CD4-positive, CD25-positive, alpha-beta regulatory T cell (primary cell): ENCODE data around the gene REG4. TPM values are rescaled to one million over a fixed set of nuclear protein-coding genes. Genes with fewer than 3 reads are reported as not detected.

Source experiments
- ATAC-seq, 2 donors: fragments of 150-1000 bp; cut with Tn5 transposase; one replicate each; pipeline ENCODE4 v1.10.0; 2021; ENCODE audit warnings: low read depth in 2 of 2, moderate number of reproducible peaks in 2 of 2, moderate library complexity in 1 of 2
- DNase-seq, 3 donors: peaks; one replicate each; pipeline versions ENCODE4 v3.0.0 to v3.0.0-alpha.2; 2012 to 2022; ENCODE audit warnings: mixed read lengths in 1 of 3
- H3K27ac ChIP-seq: one replicate; pipeline ENCODE4 v1.7.0; 2013; ENCODE audit warnings: mild to moderate bottlenecking, low read length; ENCODE audit not compliant: insufficient read depth, poor library complexity, severe bottlenecking
- H3K27me3 ChIP-seq: one replicate; pipeline ENCODE4 v1.7.0; 2013; ENCODE audit warnings: low read length; ENCODE audit not compliant: control insufficient read depth, insufficient read depth
- H3K36me3 ChIP-seq: one replicate; pipeline ENCODE4 v1.7.0; 2013; ENCODE audit warnings: mild to moderate bottlenecking, low read length, moderate library complexity; ENCODE audit not compliant: control insufficient read depth, insufficient read depth
- H3K4me1 ChIP-seq: 2 replicates; pipeline ENCODE4 v1.7.0; 2013; ENCODE audit warnings: mild to moderate bottlenecking, low read length; ENCODE audit not compliant: insufficient read depth, control insufficient read depth, poor library complexity, severe bottlenecking
- H3K4me3 ChIP-seq: one replicate; pipeline ENCODE4 v1.7.0; 2013; ENCODE audit warnings: low read depth, mild to moderate bottlenecking, low read length, moderate library complexity
- H3K9me3 ChIP-seq, 2 experiments: 1 replicate in 1 of 2; 2 replicates in 1 of 2; pipeline ENCODE4 v1.7.0; 2013; ENCODE audit warnings: low read length in 2 of 2, mild to moderate bottlenecking in 1 of 2, moderate library complexity in 1 of 2; ENCODE audit not compliant: control insufficient read depth in 2 of 2
- H3K27ac Mint-ChIP-seq, 3 donors: one replicate each; pipeline ENCODE4 v1.8.0; 2020 to 2022; ENCODE audit warnings: mild to moderate bottlenecking in 3 of 3, mixed read lengths in 3 of 3, moderate library complexity in 2 of 3
- H3K27me3 Mint-ChIP-seq: one replicate; pipeline ENCODE4 v1.8.0; 2022; ENCODE audit warnings: mild to moderate bottlenecking, mixed read lengths
- H3K36me3 Mint-ChIP-seq: one replicate; pipeline ENCODE4 v1.8.0; 2020; ENCODE audit warnings: mixed read lengths
- H3K4me1 Mint-ChIP-seq, 4 donors: one replicate each; pipeline ENCODE4 v1.8.0; 2020 to 2022; ENCODE audit warnings: mixed read lengths in 4 of 4, mild to moderate bottlenecking in 1 of 4
- H3K4me3 Mint-ChIP-seq, 4 donors: one replicate each; pipeline ENCODE4 v1.8.0; 2020 to 2022; ENCODE audit warnings: mild to moderate bottlenecking in 4 of 4, mixed read lengths in 4 of 4, moderate library complexity in 3 of 4
- H3K9me3 Mint-ChIP-seq, 7 donors: one replicate each; pipeline ENCODE4 v1.8.0; 2020 to 2022; ENCODE audit warnings: mixed read lengths in 7 of 7, mild to moderate bottlenecking in 3 of 7, moderate library complexity in 2 of 7
- polyA plus RNA-seq, 4 donors: library from polyadenylated mRNA; unstranded; fragments of 300-500 nt; fragmentation: Illumina TruSeq; gene quantifications; one replicate each; pipeline ENCODE4 v1.2.3, GENCODE V29; 2021
- total RNA-seq: library from RNA; stranded (reverse); gene quantifications from one replicate; pipeline ENCODE4 v1.2.3, GENCODE V29; 2022

The REG4 gene
- total and polyA plus RNA-seq, 5 donors from 2014 or later, result 0.41 to 1.5 TPM; not detected in 3

GRCh38 chr1:119806489-119806888 is 4.8 kb downstream of the REG4 start:
- Histone ChIP-seq H3K4me1 (no peaks in the 10 kb centered on the region), H3K36me3 (no peaks in the 10 kb centered on the region), H3K27ac (no peak overlapping the region), H3K9me3 (no peaks in the 10 kb centered on the region), H3K27me3 (peaks cover 11% of the 10 kb centered on the region), H3K4me3 (no peak overlapping the region)
- H3K27ac Mint-ChIP-seq, result no peak overlapping the region
- no peak for DNase-seq
- no peak overlapping the region for H3K4me3 Mint-ChIP-seq
- H3K4me1 Mint-ChIP-seq, result peaks cover 0 to 6% (median 4%) of the 10 kb centered on the region in 4 donors
- H3K27me3 Mint-ChIP-seq, result peaks cover 23% of the 10 kb centered on the region
- no peak for ATAC-seq
- H3K36me3 Mint-ChIP-seq, result no peaks in the 10 kb centered on the region
- H3K9me3 Mint-ChIP-seq, result no peaks in the 10 kb centered on the region

GRCh38 chr1:119805746-119806145 is 5.5 kb downstream of the REG4 start:
- peaks cover 11% of the 10 kb centered on the region for H3K27me3 ChIP-seq
- no peak for ATAC-seq
- peak overlapping the region in 1 of 3 donors; percentile 22 for H3K27ac Mint-ChIP-seq
- H3K4me3 ChIP-seq, result no peak overlapping the region
- no peaks in the 10 kb centered on the region for H3K36me3 Mint-ChIP-seq
- H3K9me3 ChIP-seq, result no peaks in the 10 kb centered on the region
- H3K4me1 Mint-ChIP-seq, result peaks cover 0 to 6% (median 4%) of the 10 kb centered on the region in 4 donors
- H3K27me3 Mint-ChIP-seq, result peaks cover 20% of the 10 kb centered on the region
- peaks cover 0 to 2% (median 0%) of the 10 kb centered on the region in 7 donors for H3K9me3 Mint-ChIP-seq
- H3K4me1 ChIP-seq, result no peaks in the 10 kb centered on the region
- no peak overlapping the region for H3K27ac ChIP-seq
- H3K4me3 Mint-ChIP-seq, result no peak overlapping the region
- no peaks in the 10 kb centered on the region for H3K36me3 ChIP-seq
- DNase-seq, result no peak

- ATAC-seq (no peak), DNase-seq (no peak)
- Histone ChIP-seq H3K9me3 (no peaks in the 10 kb centered on the region), H3K4me1 (no peaks in the 10 kb centered on the region), H3K4me3 (no peak overlapping the region), H3K36me3 (no peaks in the 10 kb centered on the region), H3K27ac (no peak overlapping the region), H3K27me3 (peaks cover 11% of the 10 kb centered on the region)
- no peaks in the 10 kb centered on the region for H3K36me3 Mint-ChIP-seq
- peaks cover 0 to 6% (median 4%) of the 10 kb centered on the region in 4 donors for H3K4me1 Mint-ChIP-seq
- H3K4me3 Mint-ChIP-seq, result no peak overlapping the region
- H3K9me3 Mint-ChIP-seq, result peaks cover 0 to 2% (median 0%) of the 10 kb centered on the region in 7 donors
- peaks cover 21% of the 10 kb centered on the region for H3K27me3 Mint-ChIP-seq
- H3K27ac Mint-ChIP-seq, result peak overlapping the region in 1 of 3 donors; percentile 22
Observed at GRCh38 chr1:119805247-119805646, 6.0 kb downstream of the REG4 start.

GRCh38 chr1:119799599-119800177 is 11.6 kb downstream of the REG4 start:
- Mint-ChIP-seq H3K4me3 (no peak overlapping the region), H3K36me3 (no peaks in the 10 kb centered on the region), H3K27me3 (peaks cover 9% of the 10 kb centered on the region), H3K9me3 (peaks cover 0 to 2% (median 0%) of the 10 kb centered on the region in 7 donors), H3K27ac (no peak overlapping the region), H3K4me1 (peaks cover 0 to 11% (median 0%) of the 10 kb centered on the region in 4 donors)
- no peak overlapping the region for H3K4me3 ChIP-seq
- no peaks in the 10 kb centered on the region for H3K36me3 ChIP-seq
- H3K27ac ChIP-seq, result no peak overlapping the region
- H3K9me3 ChIP-seq, result no peaks in the 10 kb centered on the region
- ATAC-seq, result no peak
- no peaks in the 10 kb centered on the region for H3K4me1 ChIP-seq
- DNase-seq, result peak in 1 of 3 donors; percentile 27
- H3K27me3 ChIP-seq, result peaks cover 2% of the 10 kb centered on the region

- no peak for ATAC-seq
- peaks cover 9% of the 10 kb centered on the region for H3K27me3 Mint-ChIP-seq
- H3K4me3 Mint-ChIP-seq, result peak overlapping the region in 1 of 4 donors; percentile 10
- H3K9me3 ChIP-seq, result no peaks in the 10 kb centered on the region
- no peak for DNase-seq
- H3K27ac ChIP-seq, result no peak overlapping the region
- H3K27ac Mint-ChIP-seq, result no peak overlapping the region
- H3K36me3 Mint-ChIP-seq, result no peaks in the 10 kb centered on the region
- no peaks in the 10 kb centered on the region for H3K36me3 ChIP-seq
- no peaks in the 10 kb centered on the region for H3K4me1 ChIP-seq
- H3K4me3 ChIP-seq, result no peak overlapping the region
- H3K9me3 Mint-ChIP-seq, result peaks cover 0 to 2% (median 0%) of the 10 kb centered on the region in 7 donors
- peaks cover 0 to 11% (median 0%) of the 10 kb centered on the region in 4 donors for H3K4me1 Mint-ChIP-seq
- peaks cover 2% of the 10 kb centered on the region for H3K27me3 ChIP-seq
Observed at GRCh38 chr1:119799003-119799402, 12.3 kb downstream of the REG4 start.

GRCh38 chr1:119797606-119798005 is 13.7 kb downstream of the REG4 start:
- DNase-seq (no peak), ATAC-seq (no peak)
- H3K4me1 ChIP-seq, result no peaks in the 10 kb centered on the region
- H3K36me3 ChIP-seq, result no peaks in the 10 kb centered on the region
- H3K9me3 ChIP-seq, result no peaks in the 10 kb centered on the region
- Mint-ChIP-seq H3K27me3 (peaks cover 14% of the 10 kb centered on the region), H3K27ac (no peak overlapping the region), H3K9me3 (peaks cover 0 to 2% (median 0%) of the 10 kb centered on the region in 7 donors), H3K4me1 (peaks cover 0 to 11% (median 0%) of the 10 kb centered on the region in 4 donors), H3K36me3 (no peaks in the 10 kb centered on the region), H3K4me3 (no peak overlapping the region)
- H3K4me3 ChIP-seq, result no peak overlapping the region
- peaks cover 2% of the 10 kb centered on the region for H3K27me3 ChIP-seq
- no peak overlapping the region for H3K27ac ChIP-seq

GRCh38 chr1:119797162-119797561 is 14.1 kb downstream of the REG4 start:
- Mint-ChIP-seq H3K4me1 (peaks cover 0 to 11% (median 0%) of the 10 kb centered on the region in 4 donors), H3K36me3 (no peaks in the 10 kb centered on the region), H3K27ac (no peak overlapping the region), H3K4me3 (no peak overlapping the region), H3K9me3 (peaks cover 0 to 2% (median 0%) of the 10 kb centered on the region in 7 donors), H3K27me3 (peaks cover 14% of the 10 kb centered on the region)
- no peak overlapping the region for H3K27ac ChIP-seq
- H3K9me3 ChIP-seq, result no peaks in the 10 kb centered on the region
- H3K27me3 ChIP-seq, result peaks cover 2% of the 10 kb centered on the region
- H3K4me1 ChIP-seq, result no peaks in the 10 kb centered on the region
- H3K36me3 ChIP-seq, result no peaks in the 10 kb centered on the region
- no peak for DNase-seq
- ATAC-seq, result no peak
- H3K4me3 ChIP-seq, result no peak overlapping the region
